ENCODE data around the gene RNASE7.

DNA sequence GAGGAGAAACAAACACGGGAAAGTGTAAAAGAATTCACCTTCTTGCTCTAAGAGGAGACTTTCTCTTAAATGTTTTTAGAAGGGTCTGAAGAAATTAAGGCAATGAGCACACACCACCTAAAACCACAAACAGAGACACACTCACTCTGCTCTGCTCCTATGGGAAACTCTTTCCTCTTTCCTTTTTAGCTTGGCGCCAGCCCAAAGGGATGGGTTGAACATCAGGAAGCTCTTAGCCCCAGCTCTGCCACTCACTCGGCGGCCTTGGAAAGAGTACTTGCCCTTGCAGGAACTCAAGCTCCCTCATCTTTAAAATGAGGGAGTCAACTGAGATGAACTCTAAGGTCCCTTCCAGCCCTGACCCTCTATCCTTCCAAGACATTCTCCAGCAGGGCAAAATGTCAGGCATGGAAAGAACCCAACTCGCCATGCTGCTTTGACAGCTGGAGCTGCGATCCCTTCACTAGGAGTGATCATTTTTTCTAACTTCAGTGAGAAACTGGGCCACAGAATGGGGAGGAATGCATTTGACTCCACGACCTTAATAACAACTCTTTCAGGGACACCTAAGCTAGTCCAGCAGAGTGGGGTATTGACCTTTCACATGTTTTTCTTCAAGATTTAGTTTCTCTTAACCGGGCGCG lies 14.5 kb downstream of the RNASE7 start:
- TF ChIP-seq, protein P1, sequence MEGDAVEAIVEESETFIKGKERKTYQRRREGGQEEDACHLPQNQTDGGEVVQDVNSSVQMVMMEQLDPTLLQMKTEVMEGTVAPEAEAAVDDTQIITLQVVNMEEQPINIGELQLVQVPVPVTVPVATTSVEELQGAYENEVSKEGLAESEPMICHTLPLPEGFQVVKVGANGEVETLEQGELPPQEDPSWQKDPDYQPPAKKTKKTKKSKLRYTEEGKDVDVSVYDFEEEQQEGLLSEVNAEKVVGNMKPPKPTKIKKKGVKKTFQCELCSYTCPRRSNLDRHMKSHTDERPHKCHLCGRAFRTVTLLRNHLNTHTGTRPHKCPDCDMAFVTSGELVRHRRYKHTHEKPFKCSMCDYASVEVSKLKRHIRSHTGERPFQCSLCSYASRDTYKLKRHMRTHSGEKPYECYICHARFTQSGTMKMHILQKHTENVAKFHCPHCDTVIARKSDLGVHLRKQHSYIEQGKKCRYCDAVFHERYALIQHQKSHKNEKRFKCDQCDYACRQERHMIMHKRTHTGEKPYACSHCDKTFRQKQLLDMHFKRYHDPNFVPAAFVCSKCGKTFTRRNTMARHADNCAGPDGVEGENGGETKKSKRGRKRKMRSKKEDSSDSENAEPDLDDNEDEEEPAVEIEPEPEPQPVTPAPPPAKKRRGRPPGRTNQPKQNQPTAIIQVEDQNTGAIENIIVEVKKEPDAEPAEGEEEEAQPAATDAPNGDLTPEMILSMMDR (IDR thresholded peaks at IDR 0.05; ENCODE audit: low read depth, low read length, poor library complexity, severe bottlenecking): no peak
- no peak for TF ChIP-seq EZH2phosphoT487 (IDR thresholded peaks at IDR 0.05; ENCODE audit: borderline replicate concordance, low read length)

Data from DOHH2 (cell line).